NCI-H510A treated with DMSO at 0.1 percent for 48 hours (cell line): ENCODE results near the gene CUL9.
A peak's percentile ranks its signal among the peaks of the same experiment; 100 is the strongest.

Source experiments
- DNase-seq: peaks from one replicate; lab custom pipeline; 2025; lab: John Stamatoyannopoulos, UW

The CUL9 gene

DNA sequence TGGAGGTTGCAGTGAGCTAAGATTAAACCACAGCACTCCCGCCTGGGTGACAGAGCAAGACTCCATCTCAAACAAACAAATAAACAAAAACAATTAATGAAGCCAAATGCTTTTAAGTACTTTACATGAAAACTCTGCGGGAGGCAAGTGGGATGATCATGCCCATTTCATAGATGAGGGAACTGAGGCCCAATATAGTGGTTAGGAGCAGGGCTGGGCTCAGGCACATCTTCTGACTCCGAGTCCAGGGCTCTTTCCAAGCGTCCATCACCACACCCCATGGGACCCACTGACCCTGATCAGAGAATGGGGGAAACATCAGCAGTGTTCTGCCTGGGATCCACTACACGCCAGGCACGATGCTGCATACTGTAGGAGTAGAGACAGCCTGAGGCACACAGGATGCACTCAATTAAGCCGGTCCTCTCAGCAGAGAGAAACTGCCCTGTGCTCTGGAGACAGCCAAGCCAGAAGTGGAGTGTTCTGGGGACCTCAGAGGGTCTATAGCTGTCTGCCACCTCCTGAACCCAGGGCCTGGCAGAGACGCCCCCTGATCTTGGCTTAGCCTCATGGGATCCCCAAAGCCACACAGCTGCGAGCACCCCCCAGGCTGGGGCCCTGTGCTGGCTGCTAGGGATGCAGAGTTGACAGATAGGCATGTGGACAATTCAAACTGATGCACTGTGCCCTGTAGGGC lies 74.8 kb downstream of the CUL9 start:
- DNase-seq: no peak

DNA sequence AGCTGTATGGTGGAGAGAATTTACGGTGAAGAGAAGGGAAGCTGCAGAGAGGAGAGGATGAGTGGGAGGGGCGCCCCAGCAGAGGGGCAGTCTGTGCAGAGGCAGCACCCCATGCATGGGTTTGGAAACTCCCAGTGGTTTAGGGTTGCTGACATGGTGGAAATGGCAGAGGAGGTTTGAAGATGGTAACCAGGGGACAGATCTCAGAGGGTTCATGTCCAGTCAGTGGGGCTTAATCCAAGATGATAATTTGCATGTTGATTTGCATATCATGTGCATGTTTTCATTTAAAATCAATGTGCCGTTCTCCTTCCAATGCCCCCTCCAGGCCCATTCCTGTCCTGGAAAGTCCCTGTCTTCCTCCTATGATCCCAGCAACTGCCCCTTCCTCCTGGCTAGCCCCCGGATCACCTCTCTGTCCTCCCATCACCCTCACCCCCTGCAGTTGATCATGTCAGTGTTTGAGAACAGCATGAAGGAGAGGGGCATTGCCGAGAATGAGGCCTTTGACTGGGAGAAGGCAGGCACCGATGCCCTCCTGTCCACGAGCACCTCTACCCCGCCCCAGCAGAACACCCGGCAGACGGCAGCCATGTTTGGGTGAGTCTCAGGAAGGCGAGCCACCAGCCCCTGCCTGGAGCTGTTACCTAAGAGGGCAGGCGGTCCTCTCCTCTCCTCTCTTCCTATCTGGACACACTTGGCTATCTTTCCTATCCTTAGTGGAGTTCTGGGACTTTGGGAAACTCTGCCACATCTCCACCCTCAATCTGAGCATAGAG lies 75.6 kb downstream of the CUL9 start:
- no peak for DNase-seq

DNA sequence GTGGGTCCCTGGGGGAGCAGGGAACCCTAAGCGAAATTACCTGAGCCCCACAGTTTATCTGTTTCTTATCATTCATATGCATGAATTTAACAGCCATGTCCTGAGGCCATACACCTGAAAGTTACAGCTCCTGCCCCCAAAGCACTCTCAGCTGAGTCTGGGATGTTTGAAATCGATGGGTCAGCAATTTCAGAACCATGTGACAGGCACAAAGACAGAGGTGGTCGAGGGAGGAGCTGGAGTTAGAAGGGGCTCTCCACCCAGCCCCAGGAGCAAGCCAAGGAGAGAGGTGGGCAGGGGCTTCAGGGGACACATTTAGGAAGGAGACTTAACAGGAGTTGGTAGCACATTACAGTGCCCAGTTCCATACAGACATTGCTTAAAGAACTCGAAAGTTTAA lies 76.2 kb downstream of the CUL9 start:
- no peak for DNase-seq

DNA sequence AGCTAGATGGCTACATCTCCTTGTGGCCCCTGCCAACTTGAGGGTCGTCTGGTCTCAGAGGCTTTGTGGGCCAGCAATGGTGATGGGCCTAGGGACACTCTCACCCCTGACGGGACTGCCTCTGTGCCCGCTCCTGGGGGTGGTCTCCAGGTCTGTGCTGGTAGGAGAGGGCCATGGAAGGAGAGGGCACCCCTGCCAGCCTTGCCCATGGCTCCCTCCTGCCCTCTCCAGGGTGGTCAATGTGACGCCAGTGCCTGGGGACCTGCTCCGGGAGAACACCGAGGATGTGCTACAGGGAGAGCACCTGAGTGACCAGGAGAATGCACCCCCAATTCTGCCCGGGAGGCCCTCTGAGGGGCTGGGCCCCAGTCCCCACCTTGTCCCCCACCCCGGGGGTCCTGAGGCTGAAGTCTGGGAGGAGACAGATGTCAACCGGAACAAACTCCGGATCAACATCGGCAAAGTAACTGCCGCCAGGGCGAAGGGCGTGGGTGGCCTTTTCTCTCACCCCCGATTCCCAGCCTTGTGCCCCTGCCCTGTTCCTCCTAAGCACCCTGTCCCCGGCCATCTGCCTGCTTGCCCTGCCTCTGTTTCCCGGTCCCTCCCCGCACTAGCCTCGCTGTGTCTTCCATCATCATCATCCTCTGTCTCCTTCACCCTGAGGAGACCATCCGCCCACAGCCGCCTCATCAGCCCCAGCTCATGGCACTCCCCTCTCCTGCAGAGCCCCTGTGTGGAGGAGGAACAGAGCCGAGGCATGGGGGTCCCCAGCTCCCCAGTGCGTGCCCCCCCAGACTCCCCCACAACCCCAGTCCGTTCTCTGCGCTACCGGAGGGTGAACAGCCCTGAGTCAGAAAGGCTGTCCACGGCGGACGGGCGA lies 77.1 kb downstream of the CUL9 start:
- DNase-seq: no peak

DNA sequence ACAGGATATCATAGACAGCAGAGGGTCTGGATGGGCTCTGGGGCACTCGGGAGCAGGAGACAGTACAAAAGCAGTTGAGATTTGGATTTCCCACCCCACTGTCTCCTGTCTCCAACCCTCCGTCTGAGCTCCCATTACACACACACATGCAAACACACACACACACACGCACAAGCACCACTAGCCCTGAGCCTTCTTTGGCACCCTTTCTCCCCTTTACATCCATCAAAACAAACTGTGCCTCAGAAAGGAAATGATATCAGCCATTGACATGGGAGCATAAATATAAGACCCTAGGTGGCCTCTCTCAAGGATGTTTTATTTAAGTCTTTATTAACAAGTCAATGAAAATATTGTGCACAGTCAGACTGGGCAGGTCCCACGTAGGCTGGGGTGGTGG lies 78.8 kb downstream of the CUL9 start:
- no peak for DNase-seq

- DNase-seq: no peak
Observed at GRCh38 chr6:43261198-43261597, 79.2 kb downstream of the CUL9 start.

GRCh38 chr6:43262000-43262779 lies 80.2 kb downstream of the CUL9 start:
- peak; percentile 12 for DNase-seq

DNA sequence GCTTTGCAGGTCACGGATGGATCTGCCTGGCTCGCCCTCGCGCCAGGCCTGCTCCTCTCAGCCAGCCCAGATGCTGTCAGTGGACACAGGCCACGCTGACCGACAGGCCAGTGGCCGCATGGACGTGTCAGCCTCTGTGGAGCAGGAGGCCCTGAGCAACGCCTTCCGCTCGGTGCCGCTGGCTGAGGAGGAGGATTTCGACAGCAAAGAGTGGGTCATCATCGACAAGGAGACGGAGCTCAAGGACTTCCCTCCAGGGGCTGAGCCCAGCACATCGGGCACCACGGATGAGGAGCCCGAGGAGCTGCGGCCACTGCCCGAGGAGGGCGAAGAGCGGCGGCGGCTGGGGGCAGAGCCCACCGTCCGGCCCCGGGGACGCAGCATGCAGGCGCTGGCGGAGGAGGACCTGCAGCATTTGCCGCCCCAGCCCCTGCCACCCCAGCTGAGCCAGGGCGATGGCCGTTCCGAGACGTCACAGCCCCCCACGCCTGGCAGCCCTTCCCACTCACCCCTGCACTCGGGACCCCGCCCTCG lies 80.9 kb downstream of the CUL9 start:
- DNase-seq: no peak

DNA sequence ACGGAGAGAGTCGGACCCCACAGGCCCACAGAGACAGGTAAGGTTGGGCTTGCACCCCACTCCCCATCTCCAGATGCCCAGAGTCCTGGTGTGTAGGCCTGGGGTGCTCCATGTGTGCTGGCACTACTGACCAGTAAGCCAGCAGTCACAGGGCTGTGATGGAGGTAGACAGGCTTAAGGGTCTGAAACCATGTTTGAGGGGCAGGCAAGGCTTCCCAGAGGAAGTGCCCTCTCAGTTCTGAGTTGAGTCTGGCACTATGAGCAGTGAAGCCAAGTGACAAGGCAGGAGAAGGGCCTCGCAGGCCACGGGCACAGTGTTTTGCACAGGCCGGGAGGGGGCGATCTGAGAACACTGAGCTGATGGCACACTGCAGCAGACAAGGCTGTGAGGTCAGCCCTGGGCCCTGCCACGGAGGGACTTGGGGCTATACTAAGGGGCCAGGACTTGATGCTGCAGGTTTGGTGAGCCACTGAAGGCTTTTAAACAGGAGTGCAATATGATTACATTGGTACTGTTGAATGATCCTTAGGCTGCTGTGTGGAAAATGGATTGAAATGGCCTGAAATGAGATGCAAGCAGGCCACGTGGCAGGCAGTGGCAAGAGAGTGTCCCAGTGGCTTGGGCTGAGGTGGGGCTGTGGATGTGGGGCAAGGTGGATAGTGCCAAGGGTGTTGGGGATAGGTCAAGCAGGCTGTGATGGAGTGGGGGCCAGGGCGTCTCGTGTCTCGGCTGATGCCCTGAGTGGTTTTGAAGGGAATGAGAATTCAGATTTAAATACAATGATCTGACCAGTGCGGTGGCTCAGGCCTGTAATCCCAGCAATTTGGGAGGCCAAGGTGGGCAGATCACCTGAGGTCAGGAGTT lies 81.5 kb downstream of the CUL9 start:
- DNase-seq: peak; percentile 7

DNA sequence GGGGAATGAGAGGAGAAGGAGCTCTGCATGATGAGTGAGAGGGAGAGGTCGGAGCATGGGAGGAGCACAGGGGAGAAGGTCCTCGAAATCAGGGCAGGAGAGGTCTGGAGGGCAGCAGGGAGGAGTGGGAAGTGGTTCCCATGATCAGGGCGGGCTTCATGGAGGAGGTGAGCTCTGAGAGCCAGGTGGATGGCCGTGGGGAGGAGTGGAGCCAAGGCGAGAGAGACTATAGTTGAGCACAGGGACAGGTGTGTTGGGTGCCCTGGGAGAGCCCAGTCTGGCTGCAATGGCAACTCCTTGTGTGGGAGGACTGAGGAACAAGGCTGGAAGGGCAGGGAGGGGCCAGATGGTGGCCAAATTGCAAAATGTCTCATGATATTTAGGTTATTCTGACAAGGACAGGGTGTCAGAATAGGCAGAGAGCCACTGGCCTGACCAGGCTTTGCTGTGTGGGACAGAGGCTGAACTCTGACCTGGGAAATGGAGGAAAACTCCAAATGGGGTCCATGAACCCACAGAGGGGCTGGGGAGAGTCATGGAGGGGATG lies 82.7 kb downstream of the CUL9 start:
- DNase-seq: no peak

DNA sequence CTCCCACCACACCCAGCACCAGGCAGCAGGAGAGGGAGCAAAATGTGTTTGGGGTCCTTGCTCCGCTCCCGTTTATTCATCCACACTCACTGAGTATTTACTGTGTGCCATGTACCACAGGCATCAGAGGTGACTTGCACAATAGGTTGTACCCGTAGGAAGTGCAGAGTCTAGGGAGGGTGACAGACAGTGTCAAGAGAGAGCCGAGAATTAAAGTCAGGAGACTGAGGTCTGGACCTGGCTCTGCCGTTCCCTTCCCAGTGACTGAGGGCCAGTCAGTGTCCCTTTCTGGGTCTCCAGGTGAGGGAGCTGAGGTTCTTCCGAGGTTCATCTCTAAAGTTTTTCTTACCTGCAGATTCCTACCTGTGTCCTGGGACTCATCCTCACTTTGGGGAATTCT lies 83.6 kb downstream of the CUL9 start:
- DNase-seq: no peak

GRCh38 chr6:43267619-43268354 lies 85.8 kb downstream of the CUL9 start:
- DNase-seq: no peak

GRCh38 chr6:43268355-43268700 lies 86.3 kb downstream of the CUL9 start:
- no peak for DNase-seq

- DNase-seq: no peak
Observed at GRCh38 chr6:43268782-43269272, 86.8 kb downstream of the CUL9 start.

GRCh38 chr6:43269273-43270007 lies 87.4 kb downstream of the CUL9 start:
- DNase-seq: no peak

DNA sequence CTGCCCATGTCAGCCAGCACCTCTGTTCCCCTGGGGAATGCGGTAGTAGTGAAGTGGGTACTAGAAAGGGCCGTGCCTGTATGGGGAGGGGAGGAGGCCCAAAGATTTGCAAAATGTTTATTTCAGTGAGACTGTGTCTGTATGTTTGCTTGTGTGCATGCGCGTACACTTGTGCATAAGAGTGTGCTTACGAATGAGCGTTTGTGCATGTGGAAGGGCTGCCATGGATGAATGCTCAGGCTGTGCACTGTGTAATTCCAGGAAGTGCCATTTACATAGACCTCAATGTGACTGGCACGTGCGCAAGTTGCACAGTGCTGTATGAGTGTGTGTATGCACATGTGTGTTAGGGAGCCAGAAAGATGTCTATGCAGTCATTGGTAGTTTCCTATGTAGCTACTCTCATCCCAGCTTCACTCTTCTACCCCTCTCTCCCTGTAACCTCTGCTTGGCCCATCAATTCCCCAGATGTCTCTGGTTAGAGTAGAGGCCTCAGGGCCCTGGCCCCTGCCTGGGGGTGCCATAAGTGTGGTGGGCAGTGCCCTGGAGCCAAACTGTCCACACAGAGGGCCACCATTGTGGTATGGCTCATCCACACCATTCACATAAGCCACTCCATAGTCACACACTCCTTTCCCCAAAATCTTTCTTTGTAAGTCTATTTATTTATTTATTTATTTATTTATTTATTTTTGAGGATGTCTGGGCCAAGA lies 89.3 kb downstream of the CUL9 start:
- no peak for DNase-seq

- DNase-seq: no peak
Observed at GRCh38 chr6:43271944-43272343, 89.9 kb downstream of the CUL9 start.

- DNase-seq: no peak
Observed at GRCh38 chr6:43273707-43274106, 91.7 kb downstream of the CUL9 start.
